ENCODE data around the gene MARF1. TPM values are rescaled to one million over a fixed set of nuclear protein-coding genes. Genes with fewer than 3 reads are reported as not detected.

MARF1 gene
- total RNA-seq, 1 donor = 25.7 TPM

DNA sequence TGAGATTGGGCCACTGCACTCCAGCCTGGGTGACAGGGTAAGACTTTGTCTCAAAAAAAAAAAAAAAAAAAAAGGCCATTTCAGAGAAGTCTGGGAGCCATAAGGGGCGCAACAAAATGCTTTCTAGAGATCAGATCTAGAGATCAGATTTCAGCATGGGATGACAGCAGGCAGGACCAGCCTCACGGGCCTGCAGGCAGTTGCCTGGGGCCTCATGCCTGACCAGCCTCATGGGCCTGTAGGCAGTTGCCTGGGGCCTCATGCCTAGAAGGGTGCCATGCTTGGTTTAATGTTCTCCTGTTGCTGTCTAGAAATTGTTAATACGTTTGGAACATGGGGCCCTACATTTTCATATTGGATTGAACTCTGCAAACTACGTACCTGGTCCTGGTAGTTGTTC lies 59.4 kb downstream of the MARF1 start:
- TF ChIP-seq, protein P1, sequence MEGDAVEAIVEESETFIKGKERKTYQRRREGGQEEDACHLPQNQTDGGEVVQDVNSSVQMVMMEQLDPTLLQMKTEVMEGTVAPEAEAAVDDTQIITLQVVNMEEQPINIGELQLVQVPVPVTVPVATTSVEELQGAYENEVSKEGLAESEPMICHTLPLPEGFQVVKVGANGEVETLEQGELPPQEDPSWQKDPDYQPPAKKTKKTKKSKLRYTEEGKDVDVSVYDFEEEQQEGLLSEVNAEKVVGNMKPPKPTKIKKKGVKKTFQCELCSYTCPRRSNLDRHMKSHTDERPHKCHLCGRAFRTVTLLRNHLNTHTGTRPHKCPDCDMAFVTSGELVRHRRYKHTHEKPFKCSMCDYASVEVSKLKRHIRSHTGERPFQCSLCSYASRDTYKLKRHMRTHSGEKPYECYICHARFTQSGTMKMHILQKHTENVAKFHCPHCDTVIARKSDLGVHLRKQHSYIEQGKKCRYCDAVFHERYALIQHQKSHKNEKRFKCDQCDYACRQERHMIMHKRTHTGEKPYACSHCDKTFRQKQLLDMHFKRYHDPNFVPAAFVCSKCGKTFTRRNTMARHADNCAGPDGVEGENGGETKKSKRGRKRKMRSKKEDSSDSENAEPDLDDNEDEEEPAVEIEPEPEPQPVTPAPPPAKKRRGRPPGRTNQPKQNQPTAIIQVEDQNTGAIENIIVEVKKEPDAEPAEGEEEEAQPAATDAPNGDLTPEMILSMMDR (IDR thresholded peaks at IDR 0.05; ENCODE audit: extremely low read depth, low read depth, low read length) = no peak
- H3K27me3 ChIP-seq (ENCODE audit: insufficient read depth, low read length) = no peaks in the 10 kb centered on the region
- peaks cover 7% of the 10 kb centered on the region for H4K20me1 ChIP-seq (ENCODE audit: insufficient read depth, low read length)
- no peak overlapping the region for H3K27ac ChIP-seq (ENCODE audit: low read depth, low read length)
- H3K4me3 ChIP-seq (ENCODE audit: insufficient read depth, low read length) = no peak overlapping the region
- peaks cover 38% of the 10 kb centered on the region for H3K36me3 ChIP-seq (ENCODE audit: insufficient read depth, low read length)
- H3K9me3 ChIP-seq (ENCODE audit: low read depth, low read length) = peaks cover 8% of the 10 kb centered on the region
- DNase-seq (ENCODE audit: insufficient read length, low spot score, missing footprints) = no peak
- H3K4me2 ChIP-seq (ENCODE audit: insufficient read depth, low read length) = no peak overlapping the region
- no peak overlapping the region for H2AFZ ChIP-seq (ENCODE audit: low read length)
- H3K4me1 ChIP-seq (ENCODE audit: insufficient read depth, low read length) = no peaks in the 10 kb centered on the region
- no peaks in the 10 kb centered on the region for H3K79me2 ChIP-seq (ENCODE audit: insufficient read depth, low read length)

DNA sequence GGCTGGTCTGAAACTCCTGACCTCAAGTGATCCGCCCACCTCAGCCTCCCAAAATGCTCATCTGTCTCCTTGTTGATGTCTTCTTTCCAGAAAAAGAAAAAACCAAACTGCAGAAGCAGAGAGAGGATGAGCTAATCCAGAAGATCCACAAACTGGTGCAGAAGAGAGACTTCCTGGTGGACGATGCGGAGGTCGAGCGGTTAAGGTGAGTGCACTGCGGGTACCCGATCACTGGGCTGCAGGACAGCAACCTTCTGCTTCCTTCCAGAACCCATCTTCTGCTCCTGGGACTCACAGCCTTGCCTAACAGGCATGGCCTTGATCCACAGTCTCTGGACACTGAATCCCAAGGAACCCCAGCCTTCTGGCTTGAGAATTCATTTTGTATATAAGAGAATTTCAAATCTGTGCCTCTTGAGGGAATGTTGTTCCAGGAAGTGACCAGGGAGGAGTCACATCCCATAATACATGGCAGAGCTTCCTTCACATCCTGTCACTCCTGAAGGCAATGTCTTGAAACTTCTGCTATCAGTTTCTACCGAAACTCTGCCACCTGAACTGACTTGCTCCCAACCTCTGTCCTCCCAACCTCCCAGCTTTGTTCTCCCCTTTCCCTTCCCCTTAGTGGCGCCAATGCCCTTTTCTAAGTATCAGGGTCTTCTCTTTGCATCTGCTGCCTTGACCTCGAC lies 61.7 kb downstream of the MARF1 start:
- no peaks in the 10 kb centered on the region for H3K4me1 ChIP-seq (ENCODE audit: insufficient read depth, low read length)
- H3K79me2 ChIP-seq (ENCODE audit: insufficient read depth, low read length) = peaks cover 2% of the 10 kb centered on the region
- H3K27me3 ChIP-seq (ENCODE audit: insufficient read depth, low read length) = no peaks in the 10 kb centered on the region
- peaks cover 3% of the 10 kb centered on the region for H3K9me3 ChIP-seq (ENCODE audit: low read depth, low read length)
- peaks cover 30% of the 10 kb centered on the region for H3K36me3 ChIP-seq (ENCODE audit: insufficient read depth, low read length)
- H4K20me1 ChIP-seq (ENCODE audit: insufficient read depth, low read length) = peaks cover 14% of the 10 kb centered on the region
- DNase-seq (ENCODE audit: insufficient read length, low spot score, missing footprints) = no peak
- H3K27ac ChIP-seq (ENCODE audit: low read depth, low read length) = no peak overlapping the region
- no peak overlapping the region for H2AFZ ChIP-seq (ENCODE audit: low read length)
- H3K4me2 ChIP-seq (ENCODE audit: insufficient read depth, low read length) = no peak overlapping the region
- TF ChIP-seq, protein P1 (IDR thresholded peaks at IDR 0.05; ENCODE audit: extremely low read depth, low read depth, low read length) = no peak
- no peak overlapping the region for H3K4me3 ChIP-seq (ENCODE audit: insufficient read depth, low read length)

DNA sequence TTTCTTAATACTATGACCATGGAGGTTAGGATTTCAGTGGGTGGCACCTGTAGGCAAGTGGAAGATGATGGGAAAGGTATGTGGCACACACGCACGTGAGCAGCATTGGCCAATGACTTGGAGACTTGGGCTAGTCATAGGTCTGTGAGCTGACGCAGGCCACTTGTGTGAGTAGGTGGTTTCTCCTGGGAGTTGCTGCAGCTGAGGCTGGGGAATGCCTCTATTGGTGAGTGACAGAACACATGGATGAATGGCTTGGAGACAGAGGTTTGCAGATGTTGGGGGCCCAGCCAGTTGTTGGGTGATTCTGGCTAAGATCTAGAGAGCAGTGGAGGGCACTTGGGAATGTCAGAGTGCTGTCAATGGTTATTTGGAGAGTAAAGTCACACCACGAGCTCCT lies 64.1 kb downstream of the MARF1 start:
- TF ChIP-seq, protein P1 (IDR thresholded peaks at IDR 0.05; ENCODE audit: extremely low read depth, low read depth, low read length) = no peak
- Histone ChIP-seq H3K4me1 (ENCODE audit: insufficient read depth, low read length) (no peaks in the 10 kb centered on the region), H3K36me3 (ENCODE audit: insufficient read depth, low read length) (peaks cover 14% of the 10 kb centered on the region), H3K4me3 (ENCODE audit: insufficient read depth, low read length) (no peak overlapping the region), H3K9me3 (ENCODE audit: low read depth, low read length) (no peaks in the 10 kb centered on the region), H4K20me1 (ENCODE audit: insufficient read depth, low read length) (peaks cover 16% of the 10 kb centered on the region), H2AFZ (ENCODE audit: low read length) (no peak overlapping the region), H3K27ac (ENCODE audit: low read depth, low read length) (no peak overlapping the region), H3K4me2 (ENCODE audit: insufficient read depth, low read length) (no peak overlapping the region), H3K79me2 (ENCODE audit: insufficient read depth, low read length) (peaks cover 2% of the 10 kb centered on the region), H3K27me3 (ENCODE audit: insufficient read depth, low read length) (no peaks in the 10 kb centered on the region)
- DNase-seq (ENCODE audit: insufficient read length, low spot score, missing footprints) = no peak

- H3K4me3 ChIP-seq (ENCODE audit: insufficient read depth, low read length) = no peak overlapping the region
- H3K36me3 ChIP-seq (ENCODE audit: insufficient read depth, low read length) = peaks cover under 1% of the 10 kb centered on the region
- no peaks in the 10 kb centered on the region for H3K9me3 ChIP-seq (ENCODE audit: low read depth, low read length)
- peaks cover 20% of the 10 kb centered on the region for H4K20me1 ChIP-seq (ENCODE audit: insufficient read depth, low read length)
- no peaks in the 10 kb centered on the region for H3K27me3 ChIP-seq (ENCODE audit: insufficient read depth, low read length)
- peaks cover 14% of the 10 kb centered on the region for H3K4me1 ChIP-seq (ENCODE audit: insufficient read depth, low read length)
- no peak for DNase-seq (ENCODE audit: insufficient read length, low spot score, missing footprints)
- peaks cover 2% of the 10 kb centered on the region for H3K79me2 ChIP-seq (ENCODE audit: insufficient read depth, low read length)
- H2AFZ ChIP-seq (ENCODE audit: low read length) = no peak overlapping the region
- H3K27ac ChIP-seq (ENCODE audit: low read depth, low read length) = no peak overlapping the region
- no peak overlapping the region for H3K4me2 ChIP-seq (ENCODE audit: insufficient read depth, low read length)
- TF ChIP-seq, protein P1 (IDR thresholded peaks at IDR 0.05; ENCODE audit: extremely low read depth, low read depth, low read length) = no peak
Measured at GRCh38 chr16:15576960-15577958, 65.7 kb downstream of the MARF1 start.

Data from osteoblast (primary cell).